ENCODE results near the gene CPSF2. TPM values are rescaled to one million over a fixed set of nuclear protein-coding genes. Genes with fewer than 3 reads are reported as not detected.

Gene CPSF2
- total and polyA plus RNA-seq, 2 of the 13 experiments (the other 11 are each of a cell fraction or from before 2014, with no cell fraction given) = 14.3 to 67.9 TPM

- peak; percentile 23; the same call in 1 of the 2 replicates for TF ChIP-seq ZNF792 (CRISPR knock-in tag; IDR thresholded peaks at IDR 0.05)
- peak; percentile 20; the same call in 1 of the 2 replicates for TF ChIP-seq MAZ (IDR thresholded peaks at IDR 0.05; ENCODE audit: borderline replicate concordance, low read depth, low read length)
- TF ChIP-seq MAZ (CRISPR knock-in tag; IDR thresholded peaks at IDR 0.05; ENCODE audit: low read depth) = peak; percentile 78; the same call in 1 of the 2 replicates
- TF ChIP-seq ZNF230 (CRISPR knock-in tag; IDR thresholded peaks at IDR 0.05) = no peak
- TF ChIP-seq ZNF674 (CRISPR knock-in tag; IDR thresholded peaks at IDR 0.05; ENCODE audit: low read depth) = no peak
- TF ChIP-seq ZC3H13 (CRISPR knock-in tag; IDR thresholded peaks at IDR 0.05) = no peak; the same call in 1 of the 2 replicates
- TF ChIP-seq NFE2L2 (IDR thresholded peaks at IDR 0.05; ENCODE audit: low read length) = no peak
- peak; percentile 82 for TF ChIP-seq ZNF816 (CRISPR knock-in tag; IDR thresholded peaks at IDR 0.05; ENCODE audit: borderline replicate concordance)
- 0 out of 2 replicates have a peak, but pooled peaks have one; percentile 70 for TF ChIP-seq ZNF709 (CRISPR knock-in tag; IDR thresholded peaks at IDR 0.05)
- TF ChIP-seq, protein P1, sequence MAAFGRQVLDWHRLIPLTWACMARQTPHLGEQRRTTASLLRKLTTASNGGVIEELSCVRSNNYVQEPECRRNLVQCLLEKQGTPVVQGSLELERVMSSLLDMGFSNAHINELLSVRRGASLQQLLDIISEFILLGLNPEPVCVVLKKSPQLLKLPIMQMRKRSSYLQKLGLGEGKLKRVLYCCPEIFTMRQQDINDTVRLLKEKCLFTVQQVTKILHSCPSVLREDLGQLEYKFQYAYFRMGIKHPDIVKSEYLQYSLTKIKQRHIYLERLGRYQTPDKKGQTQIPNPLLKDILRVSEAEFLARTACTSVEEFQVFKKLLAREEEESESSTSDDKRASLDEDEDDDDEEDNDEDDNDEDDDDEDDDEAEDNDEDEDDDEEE (CRISPR knock-in tag; IDR thresholded peaks at IDR 0.05) = no peak; the same call in 1 of the 2 replicates
- TF ChIP-seq MBNL3 (CRISPR knock-in tag; conservative IDR thresholded peaks at IDR 0.05) = no peak
- TF ChIP-seq, protein P2, sequence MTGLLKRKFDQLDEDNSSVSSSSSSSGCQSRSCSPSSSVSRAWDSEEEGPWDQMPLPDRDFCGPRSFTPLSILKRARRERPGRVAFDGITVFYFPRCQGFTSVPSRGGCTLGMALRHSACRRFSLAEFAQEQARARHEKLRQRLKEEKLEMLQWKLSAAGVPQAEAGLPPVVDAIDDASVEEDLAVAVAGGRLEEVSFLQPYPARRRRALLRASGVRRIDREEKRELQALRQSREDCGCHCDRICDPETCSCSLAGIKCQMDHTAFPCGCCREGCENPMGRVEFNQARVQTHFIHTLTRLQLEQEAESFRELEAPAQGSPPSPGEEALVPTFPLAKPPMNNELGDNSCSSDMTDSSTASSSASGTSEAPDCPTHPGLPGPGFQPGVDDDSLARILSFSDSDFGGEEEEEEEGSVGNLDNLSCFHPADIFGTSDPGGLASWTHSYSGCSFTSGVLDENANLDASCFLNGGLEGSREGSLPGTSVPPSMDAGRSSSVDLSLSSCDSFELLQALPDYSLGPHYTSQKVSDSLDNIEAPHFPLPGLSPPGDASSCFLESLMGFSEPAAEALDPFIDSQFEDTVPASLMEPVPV (CRISPR knock-in tag; IDR thresholded peaks at IDR 0.05) = peak; percentile 68; the same call in 1 of the 2 replicates
- peak; percentile 63; the same call in 1 of the 2 replicates for TF ChIP-seq ZSCAN12 (CRISPR knock-in tag; IDR thresholded peaks at IDR 0.05)
- TF ChIP-seq STAT5B (CRISPR knock-in tag; IDR thresholded peaks at IDR 0.05) = no peak
- no peak for TF ChIP-seq ZNF746 (CRISPR knock-in tag; IDR thresholded peaks at IDR 0.05)
- TF ChIP-seq GMEB1 (CRISPR knock-in tag; IDR thresholded peaks at IDR 0.05; ENCODE audit: borderline replicate concordance) = peak; percentile 56; the same call in 1 of the 2 replicates
- no peak for TF ChIP-seq ZKSCAN5 (CRISPR knock-in tag; IDR thresholded peaks at IDR 0.05)
- no peak for TF ChIP-seq CENPT (CRISPR knock-in tag; IDR thresholded peaks at IDR 0.05; ENCODE audit: low read depth)
- TF ChIP-seq CBX2 (IDR thresholded peaks at IDR 0.05; ENCODE audit: low read depth, low read length) = no peak
- TF ChIP-seq CBX2 (CRISPR knock-in tag; IDR thresholded peaks at IDR 0.05; ENCODE audit: low read depth) = no peak
- TF ChIP-seq KLF9 (CRISPR knock-in tag; IDR thresholded peaks at IDR 0.05; ENCODE audit: low read depth) = no peak
- no peak for TF ChIP-seq ZBTB2 (CRISPR knock-in tag; IDR thresholded peaks at IDR 0.05; ENCODE audit: low read depth)
- no peak; the same call in 1 of the 2 replicates for TF ChIP-seq ZNF83 (CRISPR knock-in tag; IDR thresholded peaks at IDR 0.05; ENCODE audit: borderline replicate concordance)
- TF ChIP-seq ZNF260 (CRISPR knock-in tag; IDR thresholded peaks at IDR 0.05; ENCODE audit: borderline replicate concordance, low read depth) = no peak
- TF ChIP-seq U2AF1 (optimal IDR thresholded peaks at IDR 0.05; ENCODE audit: low read depth, low read length) = no peak
Observed at GRCh38 chr14:92121670-92122350, at the start of gene CPSF2, which contains the start of gene NDUFB1 (continued).
